BJ (cell line): Measurements from ENCODE around the gene UBAP1. TPM values are rescaled to one million over a fixed set of nuclear protein-coding genes. Genes with fewer than 3 reads are reported as not detected.
A peak's percentile ranks its signal among the peaks of the same experiment; 100 is the strongest.
"Not testable (repeated sequence)": the region's sequence is repeated elsewhere in the genome, so short reads cannot be mapped to it uniquely, and the experiment has no call there.

Experiments used
- CTCF ChIA-PET: fragments of 350-600 bp; formaldehyde crosslinking; extraction: SDS; loops from one replicate; lab custom pipeline; 2021; ENCODE audit warnings: antibody characterized with exemption, inconsistent platforms; lab: Yijun Ruan, JAX
- POLR2A ChIA-PET: fragments of 300-600 bp; sonication (Branson Sonifier 250); formaldehyde crosslinking; extraction: SDS; loops from one replicate; lab custom pipeline; 2021; ENCODE audit warnings: antibody characterized with exemption; lab: Charles Lee
- DNase-seq: peaks from one replicate; pipeline ENCODE4 v3.0.0-alpha.2; 2011; ENCODE audit warnings: low read depth
- H3K27me3 ChIP-seq: 2 replicates; pipeline ENCODE4 v1.6.0; 2011; ENCODE audit warnings: low read length; ENCODE audit not compliant: control insufficient read depth, insufficient read depth
- H3K36me3 ChIP-seq: 2 replicates; pipeline ENCODE4 v1.5.1; 2011; ENCODE audit warnings: low read length; ENCODE audit not compliant: control insufficient read depth, insufficient read depth
- H3K4me3 ChIP-seq: 2 replicates; pipeline ENCODE4 v1.5.1; 2011; ENCODE audit warnings: low read depth, mild to moderate bottlenecking, control low read depth, low read length
- CTCF ChIP-seq: IDR thresholded peaks from 2 replicates; pipeline ENCODE4 v1.5.1; 2011; ENCODE audit warnings: low read depth, mild to moderate bottlenecking, control low read depth, inconsistent platforms, low read length, moderate library complexity; ENCODE audit not compliant: insufficient read depth
- polyA plus RNA-seq: library from polyadenylated mRNA; depleted of rRNA; stranded (reverse); fragments of >200 nt; gene quantifications from 2 replicates; pipeline ENCODE4 v1.2.3, GENCODE V29; 2011

The UBAP1 gene
- polyA plus RNA-seq, 1 experiment, result 65.5 TPM

GRCh38 chr9:34190996-34191892, 12.4 kb downstream of the UBAP1 start:
- H3K4me3 ChIP-seq, result no peak overlapping the region
- H3K36me3 ChIP-seq, result no peaks in the 10 kb centered on the region
- no peaks in the 10 kb centered on the region for H3K27me3 ChIP-seq
- CTCF ChIA-PET, result interaction anchor here (0.7 to 1.3 kb wide), 7 partner anchors 10 to 1879 kb away, joined by 3 to 5 read pairs (median 3); no protein-coding TSS in a partner anchor
- TF ChIP-seq CTCF, result peak; percentile 39
- POLR2A ChIA-PET, result interaction anchor here (0.6 kb wide), 2 partner anchors 11 to 69 kb away, joined by 3 to 8 read pairs; no protein-coding TSS in a partner anchor
- DNase-seq, result no peak

- H3K36me3 ChIP-seq, result no peaks in the 10 kb centered on the region
- POLR2A ChIA-PET, result no interaction called here
- no peak for TF ChIP-seq CTCF
- CTCF ChIA-PET, result no interaction called here
- DNase-seq, result no peak
- H3K27me3 ChIP-seq, result no peaks in the 10 kb centered on the region
- H3K4me3 ChIP-seq, result no peak overlapping the region
These were observed 16.3 kb downstream of the UBAP1 start for GRCh38 chr9:34195143-34195542.

- POLR2A ChIA-PET, DNase-seq, H3K27me3 ChIP-seq, CTCF ChIA-PET, H3K36me3 ChIP-seq, H3K4me3 ChIP-seq: not testable (repeated sequence)
These were observed 18.4 kb downstream of the UBAP1 start for GRCh38 chr9:34197286-34197685.

GRCh38 chr9:34197756-34198711, 19.2 kb downstream of the UBAP1 start:
- no peak for TF ChIP-seq CTCF
- Histone ChIP-seq H3K27me3 (no peaks in the 10 kb centered on the region), H3K36me3 (peaks cover 1% of the 10 kb centered on the region; the same call in 1 of the 2 replicates), H3K4me3 (no peak overlapping the region)
- ChIA-PET POLR2A (no interaction called here), CTCF (interaction anchor here (2.6 kb wide), 1 partner anchor 56 kb away, joined by 7 read pairs; no protein-coding TSS in a partner anchor)
- DNase-seq, result no peak

- ChIA-PET CTCF (interaction anchor here (1.2 to 2.6 kb wide), 2 partner anchors 8 to 53 kb away, joined by 5 to 7 read pairs; no protein-coding TSS in a partner anchor), POLR2A (no interaction called here)
- no peak overlapping the region for H3K4me3 ChIP-seq
- H3K27me3 ChIP-seq, result no peaks in the 10 kb centered on the region
- H3K36me3 ChIP-seq, result peaks cover 1% of the 10 kb centered on the region; the same call in 1 of the 2 replicates
- TF ChIP-seq CTCF, result no peak
- no peak for DNase-seq
These were observed 21.2 kb downstream of the UBAP1 start for GRCh38 chr9:34200092-34200491.
